Osteocyte (in vitro differentiated cells): ENCODE data around the gene SCART1. TPM values are rescaled to one million over a fixed set of nuclear protein-coding genes. Genes with fewer than 3 reads are reported as not detected.

ENCODE experiments used
- DNase-seq: peaks from one replicate; pipeline ENCODE4 v3.0.0; 2021; ENCODE audit warnings: mixed read lengths; ENCODE audit not compliant: unreplicated experiment; ENCODE audit errors: extremely low spot score
- H3K27ac Mint-ChIP-seq: one replicate; pipeline ENCODE4 v1.8.0; 2021; ENCODE audit warnings: mild to moderate bottlenecking, mixed read lengths; ENCODE audit not compliant: unreplicated experiment
- H3K27me3 Mint-ChIP-seq: one replicate; pipeline ENCODE4 v1.8.0; 2021; ENCODE audit warnings: mixed read lengths; ENCODE audit not compliant: unreplicated experiment
- H3K36me3 Mint-ChIP-seq: one replicate; pipeline ENCODE4 v1.8.0; 2021; ENCODE audit warnings: mixed read lengths; ENCODE audit not compliant: unreplicated experiment
- H3K4me1 Mint-ChIP-seq: one replicate; pipeline ENCODE4 v1.8.0; 2021; ENCODE audit warnings: mixed read lengths; ENCODE audit not compliant: unreplicated experiment
- H3K4me3 Mint-ChIP-seq: one replicate; pipeline ENCODE4 v1.8.0; 2021; ENCODE audit warnings: mild to moderate bottlenecking, moderate library complexity, mixed read lengths; ENCODE audit not compliant: unreplicated experiment
- H3K9me3 Mint-ChIP-seq: one replicate; pipeline ENCODE4 v1.8.0; 2021; ENCODE audit warnings: mixed read lengths; ENCODE audit not compliant: unreplicated experiment
- CTCF ChIP-seq: fragments of 200-600 bp; sonication (generic); IDR thresholded peaks from 2 replicates; pipeline ENCODE4 v1.5.0; 2021; ENCODE audit warnings: antibody characterized with exemption, mild to moderate bottlenecking, moderate library complexity
- total RNA-seq: library from RNA; stranded (reverse); gene quantifications from 2 replicates; pipeline ENCODE4 v1.2.1, GENCODE V29; 2021

Gene SCART1
- total RNA-seq, 1 donor from 2014 or later, result 3.2 TPM

DNA sequence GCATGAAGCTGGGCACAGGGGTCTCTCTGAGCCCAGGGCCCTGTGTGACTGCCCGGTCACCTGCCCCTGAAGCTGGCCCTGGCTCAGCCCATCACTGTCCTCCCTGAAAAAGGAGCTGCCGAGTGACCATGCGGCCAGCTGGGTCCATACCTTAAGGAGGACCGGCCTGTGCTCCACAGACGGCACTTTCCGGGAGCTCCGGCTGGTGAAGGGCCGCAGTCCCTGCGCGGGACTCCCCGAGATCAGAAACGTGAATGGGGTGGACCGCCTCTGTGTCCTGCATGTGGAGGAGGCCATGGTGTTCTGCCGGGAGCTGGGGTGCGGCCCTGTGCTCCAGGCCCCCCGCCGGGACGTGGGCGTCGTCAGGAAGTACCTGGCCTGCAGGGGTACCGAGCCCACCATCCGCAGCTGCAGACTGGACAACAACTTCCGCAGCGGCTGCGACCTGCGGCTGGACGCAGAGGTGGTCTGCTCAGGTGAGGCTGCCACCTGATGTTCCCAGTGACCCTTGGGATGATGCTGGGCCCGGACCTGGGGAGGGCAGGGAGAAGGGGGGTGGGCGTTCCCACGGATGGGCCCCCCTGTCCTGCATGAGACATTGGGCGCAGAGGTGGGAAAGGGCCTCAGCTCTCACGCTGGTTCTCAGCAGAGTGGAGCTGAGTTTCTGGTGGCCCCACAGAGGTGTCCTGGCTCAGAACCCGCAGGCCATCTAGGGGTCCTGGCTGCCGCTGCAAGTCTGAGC is 3.5 kb downstream of the SCART1 start:
- Mint-ChIP-seq H3K27ac (no peak overlapping the region), H3K4me3 (no peak overlapping the region), H3K4me1 (no peaks in the 10 kb centered on the region), H3K27me3 (no peaks in the 10 kb centered on the region), H3K9me3 (peaks cover 4% of the 10 kb centered on the region), H3K36me3 (peaks cover 2% of the 10 kb centered on the region)
- TF ChIP-seq CTCF, result no peak
- DNase-seq, result peak; percentile 83

GRCh38 chr10:133458021-133458709 is 4.4 kb downstream of the SCART1 start:
- H3K4me1 Mint-ChIP-seq, result no peaks in the 10 kb centered on the region
- peaks cover 2% of the 10 kb centered on the region for H3K9me3 Mint-ChIP-seq
- H3K27me3 Mint-ChIP-seq, result no peaks in the 10 kb centered on the region
- no peak for TF ChIP-seq CTCF
- no peak overlapping the region for H3K27ac Mint-ChIP-seq
- H3K36me3 Mint-ChIP-seq, result peaks cover 2% of the 10 kb centered on the region
- DNase-seq, result peak; percentile 83
- no peak overlapping the region for H3K4me3 Mint-ChIP-seq

DNA sequence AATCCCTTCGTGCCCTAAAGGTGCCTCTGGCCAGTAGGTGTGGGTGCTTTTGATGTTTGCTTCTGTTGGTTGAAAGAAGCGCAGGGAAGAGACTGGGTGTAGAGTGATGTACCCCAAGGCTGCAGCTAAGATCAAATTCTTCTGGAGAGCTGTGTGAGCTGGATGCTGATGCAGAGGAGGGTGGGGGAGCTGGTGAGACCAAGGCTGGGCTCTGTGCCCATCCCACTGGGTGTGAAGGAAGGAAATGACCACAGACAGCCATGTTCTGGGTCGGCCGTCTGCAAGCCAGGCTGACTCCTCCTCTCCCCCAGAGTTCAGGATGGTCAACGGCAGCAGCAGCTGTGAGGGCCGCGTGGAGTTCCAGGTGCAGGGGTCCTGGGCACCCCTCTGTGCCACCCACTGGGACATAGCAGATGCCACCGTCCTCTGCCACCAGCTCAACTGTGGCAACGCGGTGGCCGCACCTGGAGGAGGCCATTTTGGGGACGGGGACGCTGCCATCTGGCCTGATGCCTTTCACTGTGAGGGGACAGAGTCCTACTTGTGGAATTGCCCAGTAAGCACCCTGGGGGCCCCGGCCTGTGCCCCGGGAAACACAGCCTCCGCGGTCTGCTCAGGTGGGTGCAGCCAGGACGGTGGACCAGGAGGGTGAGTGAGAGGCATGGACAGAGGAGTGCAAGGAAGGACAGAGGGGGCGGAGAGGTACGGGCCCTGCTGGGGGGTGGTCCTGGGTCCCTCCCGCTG is 5.1 kb downstream of the SCART1 start:
- H3K4me1 Mint-ChIP-seq, result no peaks in the 10 kb centered on the region
- TF ChIP-seq CTCF, result no peak
- peaks cover 5% of the 10 kb centered on the region for H3K9me3 Mint-ChIP-seq
- no peak overlapping the region for H3K4me3 Mint-ChIP-seq
- DNase-seq, result peak; percentile 84
- no peak overlapping the region for H3K27ac Mint-ChIP-seq
- H3K36me3 Mint-ChIP-seq, result peaks cover 2% of the 10 kb centered on the region
- no peaks in the 10 kb centered on the region for H3K27me3 Mint-ChIP-seq

GRCh38 chr10:133459454-133460207 is 5.9 kb downstream of the SCART1 start:
- Mint-ChIP-seq H3K27me3 (no peaks in the 10 kb centered on the region), H3K4me3 (no peak overlapping the region), H3K36me3 (peaks cover 2% of the 10 kb centered on the region), H3K4me1 (no peaks in the 10 kb centered on the region), H3K27ac (no peak overlapping the region), H3K9me3 (peaks cover 9% of the 10 kb centered on the region)
- no peak for TF ChIP-seq CTCF
- peak; percentile 85 for DNase-seq
